ENCODE data around the gene TMEM108.

- TF ChIP-seq POLR2A (IDR thresholded peaks at IDR 0.05; ENCODE audit: low read depth, low read length): no peak
- no peak for TF ChIP-seq TAF1 (IDR thresholded peaks at IDR 0.05; ENCODE audit: low read depth, low read length)
Observed at GRCh38 chr3:133364704-133365103, 326.5 kb downstream of the TMEM108 start.
